ENCODE measurements around the gene SOX18.
"Not testable (repeated sequence)": the region's sequence is repeated elsewhere in the genome, so short reads cannot be mapped to it uniquely, and the experiment has no call there.

SOX18 gene

DNA sequence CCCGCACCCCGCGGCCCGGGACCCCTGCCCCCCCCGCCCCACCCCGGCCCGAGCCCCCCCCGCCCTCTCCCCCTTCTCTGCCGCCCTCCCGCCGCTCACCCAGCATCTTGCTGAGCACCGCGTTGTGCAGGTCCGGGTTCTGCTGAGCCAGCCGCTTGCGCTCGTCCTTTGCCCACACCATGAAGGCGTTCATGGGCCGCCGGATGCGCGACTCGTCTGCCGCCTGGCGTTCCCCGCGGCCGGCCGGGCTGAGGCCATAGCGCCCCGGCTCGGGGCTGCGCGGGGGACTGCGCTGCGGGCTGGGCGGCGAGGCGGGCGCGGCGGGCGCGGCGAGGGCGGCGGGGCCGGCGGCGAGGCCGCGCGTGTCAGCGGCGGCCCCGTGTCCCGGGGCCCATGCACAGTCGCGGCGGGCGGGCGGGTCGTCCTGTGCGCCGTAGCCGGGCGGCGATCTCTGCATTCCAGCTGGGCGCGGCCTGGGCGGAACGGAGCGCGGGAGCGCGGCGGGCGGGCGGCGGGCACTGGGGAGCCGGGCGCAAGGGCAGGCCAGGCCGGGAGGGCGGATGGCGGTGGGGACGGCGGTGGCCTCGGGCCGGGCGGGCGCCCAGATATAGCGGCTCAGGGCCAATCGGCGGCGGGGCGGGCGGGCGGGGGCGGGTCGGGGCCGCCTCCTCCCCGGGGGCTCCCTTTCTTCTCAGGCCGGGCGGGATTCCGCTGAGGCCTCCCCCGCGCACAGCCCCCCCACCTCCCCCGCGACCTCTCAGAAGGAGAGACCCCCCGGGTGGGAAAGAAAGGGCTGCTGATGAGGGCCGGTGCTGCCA is at the start of gene SOX18:
TSS of gene SOX18 (minus strand) at position 580 of the 818 bp plus-strand sequence. CDS start at position 457, 123 bp downstream.
- peak; percentile 37 for DNase-seq (ENCODE audit: low read depth)

DNA sequence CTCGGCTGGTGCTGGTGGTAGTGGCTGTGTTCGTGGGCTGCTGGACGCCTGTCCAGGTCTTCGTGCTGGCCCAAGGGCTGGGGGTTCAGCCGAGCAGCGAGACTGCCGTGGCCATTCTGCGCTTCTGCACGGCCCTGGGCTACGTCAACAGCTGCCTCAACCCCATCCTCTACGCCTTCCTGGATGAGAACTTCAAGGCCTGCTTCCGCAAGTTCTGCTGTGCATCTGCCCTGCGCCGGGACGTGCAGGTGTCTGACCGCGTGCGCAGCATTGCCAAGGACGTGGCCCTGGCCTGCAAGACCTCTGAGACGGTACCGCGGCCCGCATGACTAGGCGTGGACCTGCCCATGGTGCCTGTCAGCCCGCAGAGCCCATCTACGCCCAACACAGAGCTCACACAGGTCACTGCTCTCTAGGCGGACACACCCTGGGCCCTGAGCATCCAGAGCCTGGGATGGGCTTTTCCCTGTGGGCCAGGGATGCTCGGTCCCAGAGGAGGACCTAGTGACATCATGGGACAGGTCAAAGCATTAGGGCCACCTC is 49.1 kb upstream of the SOX18 start:
- no peak for DNase-seq (ENCODE audit: low read depth)

DNA sequence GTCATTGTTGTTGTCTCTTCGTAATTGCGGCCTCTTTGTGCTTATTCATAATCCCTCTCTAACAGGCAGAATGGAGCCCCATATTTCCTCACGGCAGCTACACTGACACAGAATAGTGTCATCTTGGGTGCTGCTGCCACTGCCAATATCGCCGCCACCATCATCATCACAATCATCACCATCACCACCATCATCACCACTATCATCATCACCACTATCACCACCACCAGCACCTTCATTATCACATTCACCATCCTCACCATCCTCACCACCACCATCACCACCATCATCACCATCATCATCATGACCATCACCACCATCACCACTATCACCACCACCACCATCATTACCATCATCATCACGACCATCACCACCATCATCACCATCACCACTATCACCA is 47.1 kb upstream of the SOX18 start:
- no peak for DNase-seq (ENCODE audit: low read depth)

DNA sequence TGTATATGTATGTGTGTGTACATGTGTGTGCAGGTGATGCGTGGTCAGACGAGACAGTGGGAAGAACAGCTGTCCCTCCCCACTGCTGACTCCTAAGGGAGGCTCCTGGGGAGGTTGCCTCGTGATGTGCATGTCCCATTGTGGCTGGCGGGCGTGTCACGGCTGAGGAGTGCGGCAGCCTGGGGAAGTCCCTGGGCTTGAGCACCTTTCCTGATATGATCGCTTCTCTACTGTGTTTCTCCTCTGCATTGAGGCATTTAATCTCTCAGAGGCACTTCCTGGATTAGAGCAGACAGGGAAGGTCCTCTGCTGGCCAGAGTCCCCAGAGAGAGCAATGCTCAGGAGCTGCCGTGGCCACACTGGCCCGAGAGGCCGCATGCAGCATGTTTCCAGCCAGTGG is 46.5 kb upstream of the SOX18 start:
- DNase-seq (ENCODE audit: low read depth): no peak

DNA sequence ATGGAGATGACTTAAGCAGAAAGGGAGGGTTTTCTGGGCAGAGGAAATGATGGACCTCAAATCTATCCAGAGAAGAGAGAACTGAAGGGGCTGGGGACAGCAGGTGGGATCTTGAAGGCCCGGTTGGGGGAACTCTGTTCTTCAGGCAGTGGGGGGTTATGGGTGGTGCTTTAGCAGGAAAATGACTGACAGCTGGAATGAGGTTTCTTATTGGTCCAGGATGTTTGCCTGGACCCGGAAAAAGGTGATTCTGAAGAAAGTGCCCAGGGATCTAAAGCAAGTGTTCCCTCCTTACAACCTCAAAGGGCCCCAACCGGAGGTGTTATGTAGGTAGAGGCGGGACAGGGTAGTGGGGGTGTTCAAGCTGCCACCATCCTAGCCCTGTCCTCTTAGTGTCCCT is 46.0 kb upstream of the SOX18 start:
- no peak for DNase-seq (ENCODE audit: low read depth)

DNA sequence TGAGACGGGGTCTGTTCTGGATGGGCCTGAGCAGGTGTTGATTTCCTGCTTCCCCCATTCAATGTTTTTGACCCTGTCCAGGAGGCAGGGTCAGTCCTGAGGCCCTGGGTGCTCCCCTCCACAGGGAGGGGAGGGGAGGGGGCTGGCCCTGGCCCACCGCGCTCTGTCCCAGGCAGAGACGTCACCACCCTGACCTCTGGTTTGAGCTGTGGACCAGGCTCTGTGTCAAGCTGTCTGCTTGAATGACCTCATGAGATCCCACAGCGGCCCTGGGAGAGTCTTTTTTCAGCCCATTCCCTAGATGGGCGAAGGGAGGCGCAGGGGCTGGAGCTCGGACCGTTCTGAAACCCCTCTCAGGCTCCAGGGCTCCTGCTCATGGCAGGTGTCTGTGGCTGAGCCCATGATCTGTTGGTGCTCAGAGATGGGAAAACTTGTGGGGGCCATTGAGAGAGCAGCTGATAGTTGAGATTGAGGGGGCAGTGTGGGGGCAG is 43.6 kb upstream of the SOX18 start:
- DNase-seq (ENCODE audit: low read depth): no peak

DNA sequence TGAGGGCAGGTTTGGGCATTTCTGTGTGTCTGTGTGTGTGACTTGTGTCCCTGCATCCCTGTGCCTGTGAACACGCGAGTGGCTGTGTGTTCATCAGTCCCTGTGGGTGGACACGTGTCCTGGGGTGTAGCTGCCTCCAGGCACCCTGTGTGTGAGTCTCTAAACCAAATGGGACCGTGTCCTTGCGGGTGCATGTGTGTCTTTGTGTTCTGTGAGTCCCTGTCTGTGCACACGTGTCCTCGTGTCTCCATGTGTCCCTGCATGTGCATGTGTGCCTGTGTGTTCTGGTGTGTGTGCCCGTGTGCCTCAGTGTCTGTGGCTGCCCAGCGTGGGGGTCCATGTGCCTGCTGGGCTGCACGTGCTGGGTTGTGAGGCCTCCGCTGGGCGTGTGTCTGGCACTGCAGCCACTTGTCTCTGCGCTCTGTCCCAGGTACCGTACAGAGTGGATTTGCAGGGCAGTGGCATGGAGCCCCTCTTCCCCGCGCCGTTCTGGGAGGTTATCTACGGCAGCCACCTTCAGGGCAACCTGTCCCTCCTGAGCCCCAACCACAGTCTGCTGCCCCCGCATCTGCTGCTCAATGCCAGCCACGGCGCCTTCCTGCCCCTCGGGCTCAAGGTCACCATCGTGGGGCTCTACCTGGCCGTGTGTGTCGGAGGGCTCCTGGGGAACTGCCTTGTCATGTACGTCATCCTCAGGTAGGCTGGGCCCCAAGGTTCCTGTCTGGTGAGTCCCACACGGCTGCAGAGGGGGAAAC is 43.0 kb upstream of the SOX18 start:
- no peak for DNase-seq (ENCODE audit: low read depth)

DNA sequence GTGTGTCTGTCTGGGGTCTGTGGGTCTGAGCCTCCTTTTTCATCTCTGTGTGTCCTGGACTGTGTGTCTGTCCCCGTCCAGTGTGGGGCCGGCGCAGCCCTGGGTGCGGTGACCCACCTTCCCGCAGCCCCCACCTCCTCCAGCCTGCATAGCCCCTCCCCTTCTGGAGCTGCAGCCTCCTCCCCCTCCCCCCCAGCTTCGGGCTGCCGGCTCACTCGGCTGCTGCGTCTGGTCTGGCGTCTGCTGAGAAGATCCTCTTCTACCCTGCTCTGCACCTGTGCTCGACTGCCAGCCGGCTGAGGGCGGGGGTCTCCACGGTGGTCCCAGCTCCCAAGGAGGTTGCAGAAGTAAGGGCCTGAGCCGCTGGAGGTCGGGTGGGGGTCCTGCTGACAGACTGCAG is 42.3 kb upstream of the SOX18 start:
- DNase-seq (ENCODE audit: low read depth): no peak

DNA sequence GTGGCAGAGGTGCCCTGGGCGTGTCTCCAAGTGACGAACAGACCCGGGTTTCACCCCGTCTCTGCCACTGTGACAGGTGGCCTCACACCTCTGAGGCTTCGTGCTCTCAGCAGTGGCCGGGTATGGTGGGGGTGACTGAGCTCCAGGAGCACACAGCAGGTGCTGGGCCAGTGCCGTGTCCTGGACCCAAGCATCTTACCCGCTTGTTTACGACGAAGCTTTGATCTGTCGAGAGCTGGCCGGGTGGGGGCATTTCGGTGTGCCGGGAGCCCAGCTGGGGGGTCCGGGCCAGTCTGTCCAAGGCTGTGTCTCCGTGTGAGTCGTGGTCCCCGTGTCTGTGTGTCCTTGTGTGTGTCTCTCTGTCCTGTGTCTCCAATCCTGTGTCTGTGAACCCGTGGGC is 41.9 kb upstream of the SOX18 start:
- no peak for DNase-seq (ENCODE audit: low read depth)

DNA sequence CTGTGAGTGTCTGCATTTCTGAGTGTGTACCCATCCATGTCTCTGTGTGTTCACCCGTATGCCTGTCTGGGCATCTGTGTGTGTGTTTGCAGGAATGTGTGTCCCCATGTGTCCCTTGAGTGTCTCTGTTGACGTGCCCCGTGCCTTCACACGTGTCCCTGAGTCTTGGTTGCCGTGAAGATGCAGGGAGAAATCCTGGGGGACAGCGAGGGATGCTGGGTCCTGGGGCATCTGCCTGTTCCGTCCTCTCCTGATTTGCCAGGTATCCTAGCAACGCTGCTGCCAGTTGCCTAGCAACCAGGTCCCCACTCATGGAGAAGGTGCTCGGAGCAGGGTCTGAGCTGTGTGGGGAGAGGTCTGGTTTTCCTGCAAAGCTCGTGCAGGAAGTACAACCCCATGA is 40.7 kb upstream of the SOX18 start:
- no peak for DNase-seq (ENCODE audit: low read depth)

DNA sequence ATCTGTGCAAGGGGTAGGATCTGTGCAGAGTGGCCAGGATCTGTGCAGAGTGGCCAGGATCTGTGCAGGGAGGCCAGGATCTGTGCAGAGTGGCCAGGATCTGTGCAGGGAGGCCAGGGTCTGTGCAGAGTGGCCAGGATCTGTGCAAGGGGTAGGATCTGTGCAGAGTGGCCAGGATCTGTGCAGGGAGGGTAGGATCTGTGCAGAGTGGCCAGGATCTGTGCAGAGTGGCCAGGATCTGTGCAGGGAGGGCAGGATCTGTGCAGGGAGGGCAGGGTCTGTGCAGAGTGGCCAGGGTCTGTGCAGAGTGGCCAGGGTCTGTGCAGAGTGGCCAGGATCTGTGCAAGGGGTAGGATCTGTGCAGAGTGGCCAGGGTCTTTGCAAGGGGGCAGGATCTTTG is 39.1 kb upstream of the SOX18 start:
- DNase-seq (ENCODE audit: low read depth): not testable (repeated sequence)

DNA sequence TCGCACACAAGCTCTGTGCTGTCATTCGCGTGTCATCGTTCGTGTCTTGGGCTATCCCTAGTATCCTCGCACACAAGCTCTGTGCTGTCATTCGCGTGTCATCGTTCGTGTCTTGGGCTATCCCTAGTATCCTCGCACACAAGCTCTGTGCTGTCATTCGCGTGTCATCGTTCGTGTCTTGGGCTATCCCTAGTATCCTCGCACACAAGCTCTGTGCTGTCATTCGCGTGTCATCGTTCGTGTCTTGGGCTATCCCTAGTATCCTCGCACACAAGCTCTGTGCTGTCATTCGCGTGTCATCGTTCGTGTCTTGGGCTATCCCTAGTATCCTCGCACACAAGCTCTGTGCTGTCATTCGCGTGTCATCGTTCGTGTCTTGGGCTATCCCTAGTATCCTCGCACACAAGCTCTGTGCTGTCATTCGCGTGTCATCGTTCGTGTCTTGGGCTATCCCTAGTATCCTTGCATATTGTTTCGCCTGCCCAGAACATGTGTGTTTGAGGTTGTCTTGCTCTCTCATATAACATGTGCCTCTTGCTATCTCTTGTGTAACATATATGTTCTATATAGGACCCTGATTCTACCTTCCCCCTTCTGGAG is 37.9 kb upstream of the SOX18 start:
- not testable (repeated sequence) for DNase-seq (ENCODE audit: low read depth)

DNA sequence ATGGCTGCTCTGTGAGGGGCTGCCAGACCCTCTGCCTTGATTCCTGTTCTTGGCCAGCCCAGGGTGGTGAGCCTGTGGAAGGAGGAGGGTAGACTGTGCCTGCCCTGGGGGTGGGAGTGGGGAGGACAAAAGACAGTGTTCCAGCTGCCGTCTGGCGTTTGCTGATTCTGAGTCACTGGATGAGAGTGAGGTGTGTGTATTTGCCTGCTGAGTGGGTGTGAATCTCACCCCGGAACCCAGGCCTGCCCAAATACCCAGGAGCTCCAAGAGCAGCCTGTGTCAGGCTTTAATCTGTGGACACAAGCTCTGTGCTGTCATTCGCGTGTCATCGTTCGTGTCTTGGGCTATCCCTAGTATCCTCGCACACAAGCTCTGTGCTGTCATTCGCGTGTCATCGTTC is 37.4 kb upstream of the SOX18 start:
- DNase-seq (ENCODE audit: low read depth): no peak

DNA sequence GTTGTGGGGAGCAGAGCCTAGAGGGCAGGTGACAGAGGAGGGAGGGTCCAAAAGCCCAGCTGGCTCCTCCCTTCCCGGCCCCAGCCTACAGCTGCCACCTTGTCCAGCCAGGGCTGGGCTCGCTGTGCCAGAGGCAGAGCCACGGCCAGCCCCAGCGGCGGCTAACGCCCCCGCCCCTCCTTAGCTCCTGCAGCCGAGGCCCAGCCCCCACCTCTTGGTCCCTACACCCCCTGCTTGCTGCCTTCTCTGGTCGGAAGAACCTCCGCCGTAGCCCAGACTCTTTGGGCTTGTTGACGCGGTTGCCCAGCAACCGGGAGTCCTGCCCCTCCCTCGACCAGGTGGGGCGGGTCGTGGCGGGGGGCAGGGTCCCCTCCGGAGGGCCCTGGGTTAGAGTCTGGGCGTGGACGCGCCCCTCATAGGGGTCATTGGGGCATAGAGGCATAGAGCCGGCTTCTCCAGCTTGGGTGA is 35.3 kb upstream of the SOX18 start:
- no peak for DNase-seq (ENCODE audit: low read depth)

DNA sequence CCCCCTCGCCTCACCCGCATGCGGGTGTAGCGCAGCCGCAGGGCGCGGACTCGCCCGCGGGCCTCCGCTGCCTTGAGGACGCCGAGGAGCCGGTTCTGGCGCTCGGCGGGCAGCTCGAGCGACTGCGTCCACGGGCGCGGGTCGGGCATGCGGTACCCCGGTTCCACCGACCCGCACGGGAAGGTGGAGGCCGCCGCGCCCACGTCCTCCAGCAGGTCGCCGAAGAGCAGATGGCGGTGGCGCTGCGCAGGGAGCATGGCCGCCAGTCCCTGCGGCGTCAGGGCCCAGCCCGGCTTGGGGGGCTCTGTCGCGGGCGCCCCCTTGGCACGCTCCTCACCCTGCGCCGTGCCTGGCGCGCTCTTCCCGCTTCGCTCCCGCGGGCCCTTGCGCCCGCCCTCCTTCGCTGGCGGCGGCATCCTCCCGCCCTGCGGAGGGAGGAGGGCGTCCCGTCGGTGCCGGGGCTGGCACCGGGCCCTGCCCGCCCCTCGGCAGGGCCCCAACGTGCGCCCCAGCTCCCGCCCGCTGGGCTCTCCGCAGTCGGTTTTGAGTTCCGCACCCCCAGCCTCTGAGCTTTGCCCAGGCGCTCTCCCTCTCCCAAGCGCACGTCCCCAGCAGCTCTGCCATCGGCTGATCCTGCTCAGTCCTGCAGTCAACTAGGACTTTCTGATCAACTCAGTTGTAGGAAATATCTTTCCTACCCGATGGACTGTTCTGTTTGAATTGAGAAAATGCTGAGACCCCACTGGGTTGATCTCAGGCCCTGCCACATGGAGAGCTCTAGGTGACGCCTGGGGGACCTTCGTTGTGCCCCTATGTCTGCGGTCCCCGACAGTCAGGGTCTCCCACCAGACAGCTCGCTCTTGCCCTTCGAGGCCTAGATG is 34.6 kb upstream of the SOX18 start, which contains the start of gene LKAAEAR1:
TSS of gene LKAAEAR1 (minus strand) at position 595 of the 881 bp plus-strand sequence. CDS start at position 416, 179 bp downstream.
- no peak for DNase-seq (ENCODE audit: low read depth)

DNA sequence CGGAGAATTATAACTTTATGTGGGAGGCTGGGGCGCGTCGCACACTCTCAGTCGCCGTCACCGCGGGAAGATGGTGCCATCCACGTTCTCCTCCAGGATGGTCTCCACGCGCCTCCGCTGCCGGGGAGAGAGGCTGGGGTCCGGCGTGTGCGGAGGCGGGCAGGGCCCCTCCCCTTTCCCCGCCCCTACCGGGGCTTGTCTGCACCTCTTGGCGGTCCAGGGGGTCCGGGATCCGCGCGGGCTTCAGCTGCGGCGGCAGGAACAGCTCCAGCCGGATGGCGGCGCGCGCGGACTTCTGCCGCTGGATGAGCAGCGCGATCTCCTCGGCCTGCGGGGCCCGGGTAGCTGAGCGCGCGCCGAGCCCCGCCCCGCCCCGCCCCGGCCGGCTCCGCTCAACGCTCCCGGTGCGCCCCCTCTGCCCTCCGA is 34.0 kb upstream of the SOX18 start:
- peak; percentile 76 for DNase-seq (ENCODE audit: low read depth)

DNA sequence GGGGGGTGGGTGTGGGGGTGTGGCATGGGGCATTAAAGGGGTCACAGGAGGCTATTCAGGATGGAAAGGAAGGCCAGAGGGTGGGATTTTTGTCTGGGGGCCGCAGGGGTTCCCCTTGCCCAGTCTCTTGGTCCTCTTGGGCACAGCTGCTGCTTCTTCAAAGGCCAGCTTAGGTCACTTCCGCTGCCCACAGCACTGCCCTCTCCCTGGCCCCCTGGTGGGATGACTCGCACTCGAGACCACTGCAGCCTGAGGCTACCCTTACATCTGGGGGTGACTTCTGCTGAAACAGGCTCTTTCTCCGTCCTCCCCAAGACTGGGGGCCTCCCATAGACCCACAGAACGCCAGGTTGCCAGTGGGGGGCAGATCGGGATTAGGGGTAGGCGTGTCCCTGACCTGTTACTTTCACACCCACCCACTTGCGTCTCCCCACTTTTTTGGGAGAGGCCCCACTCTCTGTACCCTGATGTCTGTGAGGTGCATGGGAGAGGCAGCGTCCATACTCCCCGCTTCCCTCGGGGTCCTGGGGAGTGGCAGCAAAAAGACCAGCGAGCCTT is 33.5 kb upstream of the SOX18 start:
- DNase-seq (ENCODE audit: low read depth): no peak

DNA sequence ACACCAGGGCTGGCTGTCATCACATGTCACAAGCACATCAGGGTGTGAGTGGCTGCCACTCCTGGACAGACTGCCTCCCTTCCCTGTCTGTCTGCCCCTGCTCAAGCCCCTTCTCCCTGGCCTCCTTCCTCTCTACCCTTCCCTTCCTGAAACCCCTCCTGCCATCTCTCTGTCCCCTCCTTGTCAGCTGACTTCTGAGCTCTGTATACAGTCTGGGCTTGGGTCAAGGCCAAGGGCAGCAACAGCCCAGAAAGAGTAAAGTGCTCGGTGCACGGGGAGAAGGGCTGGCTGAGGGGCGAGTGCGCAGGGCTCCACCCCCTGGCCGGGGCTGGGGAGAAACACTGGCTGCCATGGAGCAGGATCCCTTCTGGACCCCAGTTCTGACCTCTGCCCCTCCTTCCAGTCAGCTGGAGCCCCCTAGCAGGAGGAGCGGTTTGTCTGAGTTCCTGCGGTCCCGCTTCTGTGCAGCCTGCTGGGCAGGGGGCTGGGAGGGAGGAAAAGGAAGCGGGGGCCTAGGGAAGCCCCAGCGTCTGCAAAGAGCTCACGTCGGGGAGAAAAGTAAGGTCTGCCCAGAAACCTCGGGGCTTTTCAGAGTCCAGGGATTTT is 32.8 kb upstream of the SOX18 start:
- DNase-seq (ENCODE audit: low read depth): no peak

DNA sequence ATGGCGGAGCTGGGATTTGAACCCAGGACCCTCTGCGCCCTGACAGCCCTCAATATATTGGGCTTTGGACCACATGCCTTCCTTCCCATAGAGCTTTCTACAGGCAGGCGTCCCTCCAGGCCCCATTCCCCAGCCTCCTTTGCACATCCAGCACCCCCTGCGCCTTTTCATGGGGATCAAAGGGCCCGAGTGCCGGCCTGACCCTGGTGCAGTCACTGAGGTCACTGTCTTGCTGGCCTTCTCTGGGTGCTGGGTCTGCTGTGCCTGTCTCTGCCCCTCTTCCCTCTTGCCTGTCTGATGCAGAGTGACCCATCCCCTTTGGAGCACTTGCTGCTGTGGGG is 32.2 kb upstream of the SOX18 start:
- DNase-seq (ENCODE audit: low read depth): no peak

DNA sequence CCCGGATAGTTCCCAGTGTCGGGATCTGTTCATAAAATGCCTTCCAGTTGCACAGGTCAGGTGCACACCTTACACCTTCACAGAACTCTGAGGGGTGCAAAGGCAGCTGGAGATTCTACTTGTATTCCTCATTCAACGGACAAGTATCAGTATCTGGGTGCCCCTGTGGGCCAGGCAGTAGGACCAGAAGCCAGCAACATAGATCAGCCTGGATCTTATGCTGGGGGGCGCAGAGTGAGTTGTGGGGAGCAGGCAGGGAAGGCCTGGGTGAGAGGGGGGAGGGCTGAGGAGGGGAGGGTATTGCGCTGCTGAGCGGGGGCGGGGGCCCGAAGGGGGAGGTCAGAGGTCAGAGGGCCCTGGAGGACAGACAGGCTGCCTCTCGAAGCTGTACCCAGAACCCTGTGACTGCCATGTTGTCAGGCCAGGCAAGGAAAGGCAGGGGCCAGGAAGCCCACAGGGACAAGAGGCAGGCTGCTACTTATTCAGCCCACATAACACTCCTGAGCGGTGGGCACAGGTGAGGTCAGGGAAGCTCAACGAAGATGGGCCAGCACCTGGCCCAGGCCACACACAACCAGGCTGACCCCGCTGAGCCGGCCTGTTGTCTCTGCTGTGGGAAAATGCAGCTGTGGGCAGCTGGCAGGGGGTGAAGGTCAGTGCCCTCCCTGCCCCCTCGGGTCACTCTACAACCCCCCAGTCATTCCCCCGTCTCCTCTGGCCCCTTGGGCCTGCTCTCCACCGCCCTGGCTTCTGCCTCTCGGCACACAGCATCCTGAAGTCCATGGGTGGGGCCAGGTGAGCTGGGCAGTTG is 31.6 kb upstream of the SOX18 start:
- DNase-seq (ENCODE audit: low read depth): no peak

All from activated T-cell treated with anti-CD3 and anti-CD28 coated beads for 48 hours (primary cell).